SJCRH30 (cell line): ENCODE results near the gene PRKG1. TPM values are rescaled to one million over a fixed set of nuclear protein-coding genes. Genes with fewer than 3 reads are reported as not detected.

Source experiments
- DNase-seq, 2 experiments: peaks; one replicate each; pipeline ENCODE4 v3.0.0-alpha.2; 2015 to 2020
- H3K27ac ChIP-seq: fragments of 250-450 bp; sonication (Bioruptor Pico); 2 replicates; pipeline ENCODE4 v1.5.1; 2020; ENCODE audit warnings: mild to moderate bottlenecking, moderate library complexity
- H3K27me3 ChIP-seq: fragments of 250-450 bp; sonication (Bioruptor Pico); 2 replicates; pipeline ENCODE4 v1.5.1; 2020; ENCODE audit warnings: mild to moderate bottlenecking, moderate library complexity
- H3K36me3 ChIP-seq: fragments of 250-450 bp; sonication (Bioruptor Pico); 2 replicates; pipeline ENCODE4 v1.5.1; 2020; ENCODE audit warnings: mild to moderate bottlenecking, moderate library complexity
- H3K4me1 ChIP-seq: fragments of 250-450 bp; sonication (Bioruptor Pico); 2 replicates; pipeline ENCODE4 v1.5.1; 2020; ENCODE audit warnings: mild to moderate bottlenecking, moderate library complexity
- H3K4me3 ChIP-seq: fragments of 250-450 bp; sonication (Bioruptor Pico); 2 replicates; pipeline ENCODE4 v1.5.1; 2020; ENCODE audit warnings: mild to moderate bottlenecking, moderate library complexity
- H3K9me3 ChIP-seq: fragments of 250-450 bp; sonication (Bioruptor Pico); replicated peaks from 2 replicates; pipeline ENCODE4 v1.5.1; 2020; ENCODE audit warnings: mild to moderate bottlenecking, moderate library complexity
- total RNA-seq: library from RNA; depleted of rRNA; stranded (reverse); fragments of >200 nt; shearing (Covaris generic); gene quantifications from 2 replicates; pipeline ENCODE4 v1.2.3, GENCODE V29; 2014

Gene PRKG1
- total RNA-seq, 1 experiment from 2014 or later: 3.0 TPM

DNA sequence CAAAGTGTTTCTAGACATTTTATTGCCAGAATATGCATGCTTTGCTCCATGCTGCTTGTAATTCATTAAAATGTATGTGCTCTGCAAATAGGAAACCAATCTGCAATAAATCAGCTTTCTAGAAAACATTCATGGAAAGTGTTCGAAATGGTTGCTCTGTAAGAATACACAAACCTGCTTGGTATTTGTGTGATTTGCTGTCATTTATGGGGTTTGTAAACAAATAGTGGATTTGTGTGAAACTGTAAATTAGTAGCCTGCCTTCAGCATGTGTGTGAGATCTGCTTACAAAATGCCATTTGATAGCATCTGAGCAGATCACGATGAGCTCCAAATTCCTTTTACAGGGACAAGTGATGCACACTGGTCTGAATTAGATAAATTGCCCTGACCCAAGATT lies 844.2 kb downstream of the PRKG1 start:
- Histone ChIP-seq H3K27ac (no peak overlapping the region), H3K36me3 (no peaks in the 10 kb centered on the region), H3K4me1 (peaks cover 11% of the 10 kb centered on the region), H3K27me3 (no peaks in the 10 kb centered on the region), H3K4me3 (no peak overlapping the region), H3K9me3 (no peaks in the 10 kb centered on the region)
- no peak for DNase-seq

GRCh38 chr10:51918884-51919325 lies 844.6 kb downstream of the PRKG1 start:
- DNase-seq: peak in 1 of 2 experiments; percentile 3
- H3K4me3 ChIP-seq: no peak overlapping the region
- no peak overlapping the region for H3K27ac ChIP-seq
- no peaks in the 10 kb centered on the region for H3K36me3 ChIP-seq
- H3K27me3 ChIP-seq: no peaks in the 10 kb centered on the region
- peaks cover 11% of the 10 kb centered on the region for H3K4me1 ChIP-seq
- H3K9me3 ChIP-seq: no peaks in the 10 kb centered on the region

DNA sequence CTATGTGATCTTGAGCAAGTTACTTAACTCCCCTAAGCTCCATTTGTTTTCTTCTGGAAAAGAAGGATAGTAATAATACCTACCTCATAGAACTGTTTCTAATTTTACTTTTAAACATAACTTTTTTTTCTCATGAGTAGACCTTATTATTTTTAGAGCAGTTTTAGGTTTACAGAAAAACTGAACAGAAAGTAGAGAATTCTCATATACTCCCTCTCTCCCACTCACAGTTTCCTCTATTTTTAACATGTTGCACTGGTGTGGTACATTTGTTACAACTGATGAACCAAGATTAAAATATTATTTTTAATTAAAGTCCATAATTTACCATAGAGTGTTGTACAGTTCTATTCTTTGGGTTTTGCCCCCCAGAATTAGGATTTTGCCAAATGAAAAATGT lies 846.4 kb downstream of the PRKG1 start:
- H3K9me3 ChIP-seq: no peaks in the 10 kb centered on the region
- no peak overlapping the region for H3K27ac ChIP-seq
- no peak for DNase-seq
- no peaks in the 10 kb centered on the region for H3K4me1 ChIP-seq
- no peaks in the 10 kb centered on the region for H3K36me3 ChIP-seq
- no peak overlapping the region for H3K4me3 ChIP-seq
- no peaks in the 10 kb centered on the region for H3K27me3 ChIP-seq

DNA sequence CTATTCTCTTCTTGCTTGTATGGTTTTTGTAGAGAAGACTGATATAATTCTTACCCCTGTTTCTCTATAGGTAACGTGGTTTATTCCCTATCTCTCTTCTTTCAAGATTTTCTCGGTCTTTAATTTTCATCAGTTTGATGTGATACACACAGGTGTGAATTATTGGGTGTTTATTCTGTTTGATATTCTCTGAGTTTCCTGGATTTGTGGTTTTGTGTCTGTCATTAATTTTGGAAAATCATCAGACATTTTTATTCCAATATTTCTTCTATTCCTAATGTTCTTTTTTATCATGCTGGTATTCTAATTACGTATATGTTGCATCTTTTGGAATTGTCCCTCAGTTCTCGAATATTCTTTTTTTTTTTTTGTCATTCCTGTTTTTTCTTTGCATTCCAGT lies 850.1 kb downstream of the PRKG1 start:
- Histone ChIP-seq H3K27me3 (no peaks in the 10 kb centered on the region), H3K27ac (no peak overlapping the region), H3K4me3 (no peak overlapping the region), H3K9me3 (no peaks in the 10 kb centered on the region), H3K4me1 (no peaks in the 10 kb centered on the region), H3K36me3 (no peaks in the 10 kb centered on the region)
- DNase-seq: no peak

- no peaks in the 10 kb centered on the region for H3K36me3 ChIP-seq
- H3K9me3 ChIP-seq: no peaks in the 10 kb centered on the region
- H3K4me3 ChIP-seq: no peak overlapping the region
- H3K27ac ChIP-seq: no peak overlapping the region
- peak; percentile 11 to 42 for DNase-seq
- H3K4me1 ChIP-seq: no peaks in the 10 kb centered on the region
- no peaks in the 10 kb centered on the region for H3K27me3 ChIP-seq
Observed at GRCh38 chr10:51926337-51926736, 852.0 kb downstream of the PRKG1 start.

- no peak overlapping the region for H3K27ac ChIP-seq
- H3K27me3 ChIP-seq: no peaks in the 10 kb centered on the region
- H3K4me3 ChIP-seq: no peak overlapping the region
- H3K9me3 ChIP-seq: no peaks in the 10 kb centered on the region
- no peaks in the 10 kb centered on the region for H3K36me3 ChIP-seq
- no peak for DNase-seq
- no peaks in the 10 kb centered on the region for H3K4me1 ChIP-seq
Observed at GRCh38 chr10:51928162-51928561, 853.9 kb downstream of the PRKG1 start.

- Histone ChIP-seq H3K27me3 (no peaks in the 10 kb centered on the region), H3K27ac (no peak overlapping the region), H3K4me3 (no peak overlapping the region), H3K4me1 (no peaks in the 10 kb centered on the region), H3K9me3 (no peaks in the 10 kb centered on the region), H3K36me3 (no peaks in the 10 kb centered on the region)
- no peak for DNase-seq
Observed at GRCh38 chr10:51932530-51932929, 858.2 kb downstream of the PRKG1 start.

DNA sequence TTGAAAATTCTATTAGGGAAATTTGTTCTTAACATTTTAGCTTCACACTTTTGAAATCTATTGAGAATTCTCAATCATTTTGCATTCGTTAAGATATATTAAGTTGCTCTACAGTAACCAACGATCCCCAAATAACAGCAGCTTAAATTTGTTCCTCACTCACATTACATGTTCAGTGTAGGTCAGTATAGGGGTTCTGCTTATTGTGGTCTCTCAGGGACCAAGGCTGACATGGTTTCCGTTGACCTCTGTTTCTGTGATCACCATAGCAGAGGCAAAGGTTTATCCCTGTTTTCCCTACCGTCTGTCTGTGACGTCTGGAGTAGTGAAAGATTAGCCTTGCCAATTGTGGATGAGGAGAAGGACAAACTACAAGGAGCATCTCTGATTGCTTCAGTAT lies 860.1 kb downstream of the PRKG1 start:
- H3K4me3 ChIP-seq: no peak overlapping the region
- no peaks in the 10 kb centered on the region for H3K4me1 ChIP-seq
- no peak overlapping the region for H3K27ac ChIP-seq
- no peak for DNase-seq
- H3K27me3 ChIP-seq: no peaks in the 10 kb centered on the region
- H3K9me3 ChIP-seq: no peaks in the 10 kb centered on the region
- no peaks in the 10 kb centered on the region for H3K36me3 ChIP-seq

GRCh38 chr10:51935341-51935740 lies 861.1 kb downstream of the PRKG1 start:
- Histone ChIP-seq H3K36me3 (no peaks in the 10 kb centered on the region), H3K4me1 (no peaks in the 10 kb centered on the region), H3K27me3 (no peaks in the 10 kb centered on the region), H3K9me3 (no peaks in the 10 kb centered on the region), H3K4me3 (no peak overlapping the region), H3K27ac (no peak overlapping the region)
- DNase-seq: no peak

DNA sequence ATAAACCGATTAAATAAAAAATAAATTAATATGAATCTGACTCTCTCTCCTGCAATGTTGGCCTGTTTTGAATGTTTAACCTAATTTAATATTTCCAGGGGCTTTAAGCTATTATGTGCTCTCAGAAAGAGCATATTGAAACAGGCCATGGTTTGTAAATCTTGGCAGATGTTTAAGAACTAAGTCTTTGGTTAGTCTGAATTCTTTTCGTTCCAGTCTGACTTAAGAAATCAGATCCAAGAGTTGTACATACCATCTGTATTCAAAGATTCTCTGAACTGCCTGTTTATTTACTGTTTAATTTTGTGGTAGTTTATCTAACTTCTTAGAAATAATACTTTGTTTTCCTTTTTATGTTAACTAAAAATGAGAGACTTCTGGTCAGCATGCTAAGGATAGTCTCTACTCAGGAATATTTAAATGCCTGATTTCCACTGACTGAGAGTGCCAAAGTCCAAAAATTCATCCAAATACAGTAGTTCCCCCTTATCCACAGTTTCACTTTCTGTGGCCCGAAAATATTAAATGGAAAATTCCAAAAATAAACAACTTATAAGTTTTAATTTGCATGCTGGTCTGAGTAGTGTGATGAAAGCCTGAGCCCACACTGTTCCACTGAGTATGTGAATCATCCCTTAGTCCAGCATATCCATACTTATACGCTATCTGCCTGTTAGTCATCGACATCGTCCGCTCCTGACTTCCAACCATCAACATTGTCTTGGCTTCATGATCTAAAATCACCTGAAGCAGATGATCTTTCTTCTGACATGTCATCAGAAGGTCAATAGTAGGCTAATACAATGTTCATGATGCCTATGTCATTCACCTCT lies 863.2 kb downstream of the PRKG1 start:
- no peak for DNase-seq
- H3K4me3 ChIP-seq: no peak overlapping the region
- no peaks in the 10 kb centered on the region for H3K27me3 ChIP-seq
- no peak overlapping the region for H3K27ac ChIP-seq
- H3K36me3 ChIP-seq: no peaks in the 10 kb centered on the region
- no peaks in the 10 kb centered on the region for H3K4me1 ChIP-seq
- no peaks in the 10 kb centered on the region for H3K9me3 ChIP-seq

GRCh38 chr10:51950371-51950995 lies 876.2 kb downstream of the PRKG1 start:
- Histone ChIP-seq H3K36me3 (no peaks in the 10 kb centered on the region), H3K4me3 (no peak overlapping the region), H3K9me3 (no peaks in the 10 kb centered on the region), H3K27me3 (no peaks in the 10 kb centered on the region), H3K4me1 (no peaks in the 10 kb centered on the region), H3K27ac (no peak overlapping the region)
- peak in 1 of 2 experiments; percentile 8 for DNase-seq

DNA sequence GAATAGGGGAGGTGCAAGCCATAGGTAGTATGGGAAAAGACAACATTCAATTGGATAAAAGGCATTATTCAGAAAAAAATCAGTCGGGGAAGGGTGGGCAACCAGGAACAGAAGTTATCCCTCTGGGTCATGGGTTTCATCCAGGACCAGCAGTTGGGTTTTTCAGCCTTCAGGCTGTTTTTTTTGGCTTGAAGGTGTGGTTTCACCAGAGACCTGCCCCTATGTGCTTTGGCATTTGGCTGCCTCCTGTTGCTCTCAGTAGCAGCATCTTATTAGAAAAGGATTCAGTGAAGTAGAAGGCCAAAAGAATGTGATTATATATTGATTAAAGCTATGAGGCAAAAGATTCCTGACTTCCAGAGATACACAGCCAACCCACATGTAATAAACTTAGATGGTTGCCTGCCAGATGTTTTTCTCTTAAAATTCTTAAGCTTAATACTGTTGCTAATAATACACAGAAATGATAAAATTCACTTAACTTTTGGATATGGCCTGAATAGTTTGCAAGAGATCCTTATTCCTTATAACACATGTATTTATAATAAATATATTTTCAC lies 876.8 kb downstream of the PRKG1 start:
- no peak for DNase-seq
- H3K36me3 ChIP-seq: no peaks in the 10 kb centered on the region
- no peak overlapping the region for H3K27ac ChIP-seq
- no peak overlapping the region for H3K4me3 ChIP-seq
- H3K9me3 ChIP-seq: no peaks in the 10 kb centered on the region
- H3K4me1 ChIP-seq: no peaks in the 10 kb centered on the region
- no peaks in the 10 kb centered on the region for H3K27me3 ChIP-seq

- no peak for DNase-seq
Observed at GRCh38 chr10:51951601-51952000, 877.3 kb downstream of the PRKG1 start.

DNA sequence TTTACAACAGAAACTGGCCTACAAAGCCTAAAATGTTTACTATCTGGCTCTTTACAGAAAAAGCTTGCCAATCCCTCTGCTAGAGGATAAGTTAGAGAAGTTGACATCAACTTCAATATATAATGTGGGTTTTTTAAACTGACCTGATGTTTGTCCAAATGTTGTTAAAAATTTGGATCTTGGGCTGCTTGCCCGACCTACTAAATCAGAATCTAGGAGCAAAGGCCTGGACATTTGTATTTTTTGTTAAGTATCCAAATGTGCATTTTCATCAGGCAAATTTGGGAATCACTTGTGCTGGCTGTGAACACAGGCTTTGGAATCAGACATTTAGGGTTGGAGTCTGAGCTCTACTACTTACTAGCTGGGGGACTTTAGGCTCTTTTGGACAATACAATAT lies 877.8 kb downstream of the PRKG1 start:
- H3K9me3 ChIP-seq: no peaks in the 10 kb centered on the region
- no peak overlapping the region for H3K4me3 ChIP-seq
- no peaks in the 10 kb centered on the region for H3K4me1 ChIP-seq
- DNase-seq: no peak
- H3K36me3 ChIP-seq: no peaks in the 10 kb centered on the region
- H3K27ac ChIP-seq: no peak overlapping the region
- H3K27me3 ChIP-seq: no peaks in the 10 kb centered on the region

More at GRCh38 chr10:51951601-51952000, 877.3 kb downstream of the PRKG1 start:
- Histone ChIP-seq H3K4me3 (no peak overlapping the region), H3K9me3 (no peaks in the 10 kb centered on the region), H3K27me3 (no peaks in the 10 kb centered on the region), H3K4me1 (no peaks in the 10 kb centered on the region), H3K27ac (no peak overlapping the region), H3K36me3 (no peaks in the 10 kb centered on the region)

DNA sequence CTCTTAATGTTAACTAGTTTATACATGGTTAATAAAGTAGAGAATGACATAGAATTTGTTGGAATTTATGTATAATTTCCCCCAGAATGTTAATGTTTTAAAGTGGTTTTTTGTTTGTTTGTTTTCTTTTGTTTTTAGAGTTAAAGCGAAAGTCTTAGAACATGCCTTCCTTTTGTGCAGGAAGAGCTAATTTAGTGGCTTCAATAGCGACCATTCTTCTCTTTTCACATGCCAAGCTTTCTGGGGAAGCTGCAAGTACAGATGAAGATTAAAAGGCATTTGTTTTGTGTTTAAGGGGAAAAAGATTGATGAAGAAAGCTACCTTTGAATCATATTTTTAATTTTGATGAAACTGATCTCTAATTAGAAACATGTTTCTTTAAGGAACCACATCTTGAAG lies 881.4 kb downstream of the PRKG1 start:
- H3K36me3 ChIP-seq: no peaks in the 10 kb centered on the region
- H3K27ac ChIP-seq: no peak overlapping the region
- no peaks in the 10 kb centered on the region for H3K27me3 ChIP-seq
- H3K4me3 ChIP-seq: no peak overlapping the region
- H3K4me1 ChIP-seq: no peaks in the 10 kb centered on the region
- H3K9me3 ChIP-seq: no peaks in the 10 kb centered on the region
- no peak for DNase-seq
